Transverse colon (tissue), 4 donors: ENCODE data around the gene FECH. TPM values are rescaled to one million over a fixed set of nuclear protein-coding genes. Genes with fewer than 3 reads are reported as not detected.

ENCODE experiments used
- DNase-seq: peaks from one replicate; pipeline ENCODE4 v3.0.0-alpha.2; 2019
- H3K27ac ChIP-seq, 4 donors: fragments of 200-600 bp; sonication (generic); 2 replicates each; pipeline ENCODE4 v1.5.1; 2016 to 2018; ENCODE audit warnings: inconsistent platforms in 4 of 4
- H3K27me3 ChIP-seq: fragments of 200-600 bp; sonication (generic); 2 replicates; pipeline ENCODE4 v1.5.1; 2017; ENCODE audit warnings: inconsistent platforms
- H3K36me3 ChIP-seq, 4 donors: fragments of 200-600 bp; sonication (generic); 2 replicates each; pipeline ENCODE4 v1.5.1; 2017 to 2019; ENCODE audit warnings: inconsistent platforms in 4 of 4
- H3K4me1 ChIP-seq, 4 donors: fragments of 200-600 bp; sonication (generic); 2 replicates each; pipeline ENCODE4 v1.5.1; 2017 to 2020; ENCODE audit warnings: inconsistent platforms in 4 of 4
- H3K4me3 ChIP-seq, 4 donors: fragments of 200-600 bp; sonication (generic); 1 replicate in 1 of 4; 2 replicates in 3 of 4; pipeline versions ENCODE4 v1.5.1 to v1.6.1; 2017 to 2019; ENCODE audit warnings: inconsistent platforms in 4 of 4
- H3K9me3 ChIP-seq, 2 donors: fragments of 200-600 bp; sonication (generic); 2 replicates each; pipeline ENCODE4 v1.5.1; 2017 to 2019; ENCODE audit warnings: inconsistent platforms in 2 of 2
- EP300 ChIP-seq: sonication (generic); formaldehyde crosslinking; IDR thresholded peaks from one replicate; pipeline ENCODE4 v1.6.1; 2017; ENCODE audit warnings: antibody characterized with exemption, low read depth
- POLR2A ChIP-seq: fragments of 450-650 bp; IDR thresholded peaks from one replicate; pipeline ENCODE4 v1.6.1; 2016; ENCODE audit warnings: antibody characterized with exemption, mild to moderate bottlenecking, moderate library complexity
- POLR2AphosphoS5 ChIP-seq, 3 donors: sonication (generic); formaldehyde crosslinking; IDR thresholded peaks; one replicate each; pipeline ENCODE4 v1.6.1; 2016; ENCODE audit warnings: antibody characterized with exemption in 3 of 3
- WGBS, 2 donors: methylation state at CpG; one replicate each; pipeline ENCODE4 v1.1.5; 2018; ENCODE audit warnings: low coverage in 1 of 2; 5-methylcytosine and 5-hydroxymethylcytosine counted together
- in situ Hi-C, 4 donors: fragments of 200-750 bp; cut with MboI; loops; one replicate each; pipeline versions ENCODE4 v1.15.0 to v1.15.1; 2017; ENCODE audit warnings: low sequenced_read_pairs in 3 of 4, low pct_ligation_motif_present in 1 of 4, low pct_unique_long_range_greater_than_20kb in 1 of 4
- intact Hi-C: fragments of 100-400 bp; cut with DNase I; formaldehyde crosslinking; loops from one replicate; pipeline ENCODE4 v1.15.1; 2023; ENCODE audit warnings: low total_unique reads
- total RNA-seq, 4 donors: library from RNA; depleted of rRNA; stranded (reverse); fragments of >200 nt; gene quantifications; one replicate each; pipeline ENCODE4 v1.1.0, GENCODE V29; 2016
- TF ChIP-seq, protein P1 (sequence below), 5 experiments: fragments of 200-600 bp in 3 of 5; fragments of 450-650 bp in 2 of 5; sonication (generic) in 3 of 5; IDR thresholded peaks; 1 replicate in 2 of 5; 2 replicates in 3 of 5; pipeline ENCODE4 v1.5.1; 2016 to 2017; ENCODE audit warnings: antibody characterized with exemption in 5 of 5, inconsistent platforms in 3 of 5, mild to moderate bottlenecking in 2 of 5, moderate library complexity in 1 of 5

FECH gene
- total RNA-seq, 4 donors from 2014 or later: 9.6 to 36.0 (median 28.3) TPM

DNA sequence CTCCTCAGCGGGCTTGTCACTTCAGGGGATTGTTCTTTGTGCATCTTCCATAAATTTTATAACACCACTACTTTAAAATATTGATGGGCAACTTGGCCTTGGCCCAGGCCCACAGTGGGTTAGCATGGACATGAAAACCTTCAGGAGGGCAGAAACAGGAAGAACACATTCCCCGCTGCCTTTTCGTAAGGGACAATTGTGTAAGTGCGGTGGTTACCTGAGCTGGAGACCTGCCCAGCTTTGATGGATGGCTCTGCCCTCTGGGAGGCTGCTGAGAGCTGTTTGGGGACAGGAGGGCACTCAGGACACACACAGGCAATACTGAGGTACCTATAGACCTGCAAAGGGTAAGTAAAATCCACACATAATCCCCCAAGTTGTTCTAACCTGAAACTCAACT, 46.8 kb downstream of the FECH start:
- H3K9me3 ChIP-seq: no peaks in the 10 kb centered on the region
- no peak for DNase-seq
- H3K27ac ChIP-seq: no peak overlapping the region
- H3K27me3 ChIP-seq: no peaks in the 10 kb centered on the region
- in situ Hi-C loops (no loop called here), intact Hi-C loops (no loop called here)
- no peaks in the 10 kb centered on the region for H3K36me3 ChIP-seq
- TF ChIP-seq, protein P1, sequence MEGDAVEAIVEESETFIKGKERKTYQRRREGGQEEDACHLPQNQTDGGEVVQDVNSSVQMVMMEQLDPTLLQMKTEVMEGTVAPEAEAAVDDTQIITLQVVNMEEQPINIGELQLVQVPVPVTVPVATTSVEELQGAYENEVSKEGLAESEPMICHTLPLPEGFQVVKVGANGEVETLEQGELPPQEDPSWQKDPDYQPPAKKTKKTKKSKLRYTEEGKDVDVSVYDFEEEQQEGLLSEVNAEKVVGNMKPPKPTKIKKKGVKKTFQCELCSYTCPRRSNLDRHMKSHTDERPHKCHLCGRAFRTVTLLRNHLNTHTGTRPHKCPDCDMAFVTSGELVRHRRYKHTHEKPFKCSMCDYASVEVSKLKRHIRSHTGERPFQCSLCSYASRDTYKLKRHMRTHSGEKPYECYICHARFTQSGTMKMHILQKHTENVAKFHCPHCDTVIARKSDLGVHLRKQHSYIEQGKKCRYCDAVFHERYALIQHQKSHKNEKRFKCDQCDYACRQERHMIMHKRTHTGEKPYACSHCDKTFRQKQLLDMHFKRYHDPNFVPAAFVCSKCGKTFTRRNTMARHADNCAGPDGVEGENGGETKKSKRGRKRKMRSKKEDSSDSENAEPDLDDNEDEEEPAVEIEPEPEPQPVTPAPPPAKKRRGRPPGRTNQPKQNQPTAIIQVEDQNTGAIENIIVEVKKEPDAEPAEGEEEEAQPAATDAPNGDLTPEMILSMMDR (IDR thresholded peaks at IDR 0.05): no peak
- TF ChIP-seq POLR2AphosphoS5 (IDR thresholded peaks at IDR 0.05) (no peak), EP300 (no peak), POLR2A (no peak)
- 85 to 86% methylated on average over 4 of the region's 4 CpGs for WGBS, 2 donors
- H3K4me3 ChIP-seq: no peak overlapping the region
- no peaks in the 10 kb centered on the region for H3K4me1 ChIP-seq

DNA sequence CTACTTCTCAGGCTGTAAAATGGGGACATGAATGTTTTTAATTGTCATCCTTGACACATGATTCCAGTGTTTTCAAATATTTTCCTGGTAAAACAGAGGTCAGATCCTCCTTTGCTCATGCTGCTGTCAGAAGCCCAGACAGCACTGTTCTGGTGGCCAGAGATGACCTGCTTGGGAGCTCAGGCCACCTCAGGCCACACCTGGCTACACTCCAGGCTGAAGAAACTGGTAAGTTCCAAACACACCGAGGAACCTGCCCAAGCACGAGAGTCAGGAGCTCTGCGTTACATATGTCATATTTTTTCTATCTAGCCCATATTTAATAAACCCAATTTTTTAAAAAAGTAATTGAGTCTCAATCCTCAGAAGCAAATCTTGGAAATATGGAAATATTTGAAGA, 47.9 kb downstream of the FECH start:
- Histone ChIP-seq H3K4me1 (no peaks in the 10 kb centered on the region), H3K27ac (no peak overlapping the region), H3K27me3 (no peaks in the 10 kb centered on the region), H3K4me3 (no peak overlapping the region), H3K9me3 (no peaks in the 10 kb centered on the region), H3K36me3 (no peaks in the 10 kb centered on the region)
- no peak for DNase-seq
- 94% methylated on average over 3 of the region's 3 CpGs; no CpG with 5 or more reads in 1 of the 2 donors for WGBS, 2 donors
- in situ Hi-C loops (no loop called here), intact Hi-C loops (no loop called here)
- no peak for TF ChIP-seq EP300
- no peak for TF ChIP-seq POLR2AphosphoS5 (IDR thresholded peaks at IDR 0.05)
- TF ChIP-seq, protein P1 (IDR thresholded peaks at IDR 0.05): no peak
- no peak for TF ChIP-seq POLR2A

DNA sequence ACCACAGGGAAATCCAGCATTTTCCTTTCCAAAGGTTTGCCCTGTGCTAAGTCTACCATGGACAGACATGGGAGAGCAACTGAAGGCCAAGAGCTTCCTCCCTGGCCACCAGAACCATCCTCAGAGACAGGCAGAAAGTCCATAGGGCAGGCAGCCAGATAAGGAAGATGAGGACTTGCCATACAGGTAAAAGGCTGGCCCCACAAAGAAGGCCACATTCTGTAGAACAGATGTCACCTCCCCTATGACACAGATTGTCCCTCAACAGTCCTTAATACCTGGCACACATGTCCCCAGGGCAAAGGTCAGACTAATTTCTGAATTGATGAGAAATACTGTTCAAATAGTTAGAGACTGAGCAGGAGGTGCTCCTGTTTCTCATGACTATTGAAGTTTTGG, 52.0 kb downstream of the FECH start:
- Histone ChIP-seq H3K27ac (no peak overlapping the region), H3K9me3 (no peaks in the 10 kb centered on the region), H3K4me3 (no peak overlapping the region), H3K36me3 (no peaks in the 10 kb centered on the region), H3K4me1 (no peaks in the 10 kb centered on the region), H3K27me3 (no peaks in the 10 kb centered on the region)
- in situ Hi-C loops (no loop called here), intact Hi-C loops (no loop called here)
- TF ChIP-seq POLR2A: no peak
- no peak for TF ChIP-seq POLR2AphosphoS5 (IDR thresholded peaks at IDR 0.05)
- TF ChIP-seq, protein P1 (IDR thresholded peaks at IDR 0.05): no peak
- TF ChIP-seq EP300: no peak
- DNase-seq: no peak

DNA sequence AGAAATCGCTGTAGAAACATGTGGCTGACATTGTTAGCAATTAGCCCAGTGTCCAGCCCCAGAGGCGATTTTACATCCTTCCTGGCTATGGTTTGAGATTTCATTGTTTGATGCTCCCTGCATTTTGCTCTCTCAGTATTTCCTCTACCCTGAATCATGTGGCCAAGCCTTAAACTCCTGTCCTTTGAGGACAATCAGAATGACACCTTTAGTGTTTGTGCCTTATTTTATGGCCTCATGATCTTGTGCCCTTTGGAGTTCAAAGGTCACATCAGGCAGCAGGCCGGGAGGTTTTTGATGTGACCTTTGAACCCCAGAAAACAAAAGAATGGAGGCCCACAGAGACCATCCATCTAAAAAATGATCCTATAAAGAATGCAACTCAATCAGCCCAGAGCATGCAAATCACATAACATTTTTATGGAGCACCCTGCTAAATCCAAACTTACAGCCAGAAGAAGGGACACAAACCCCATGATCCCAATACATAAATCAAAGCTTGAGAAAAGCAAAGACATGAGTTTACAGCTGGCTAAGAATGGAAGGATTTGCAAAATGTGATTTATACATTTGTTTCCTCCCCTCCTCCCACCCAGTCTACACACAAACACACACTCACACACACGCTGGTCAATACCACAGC, 52.5 kb downstream of the FECH start:
- Histone ChIP-seq H3K27me3 (no peaks in the 10 kb centered on the region), H3K4me1 (no peaks in the 10 kb centered on the region), H3K4me3 (no peak overlapping the region), H3K27ac (no peak overlapping the region), H3K9me3 (no peaks in the 10 kb centered on the region), H3K36me3 (no peaks in the 10 kb centered on the region)
- intact Hi-C loops (no loop called here), in situ Hi-C loops (no loop called here)
- DNase-seq: no peak
- 60 to 66% methylated on average over 1 to 4 of the region's 4 CpGs for WGBS, 2 donors
- TF ChIP-seq POLR2A (no peak), POLR2AphosphoS5 (IDR thresholded peaks at IDR 0.05) (no peak), EP300 (no peak)
- TF ChIP-seq, protein P1 (IDR thresholded peaks at IDR 0.05): no peak
